ENCODE results near the gene GRK5.
A peak's percentile ranks its signal among the peaks of the same experiment; 100 is the strongest.
"Not testable (repeated sequence)": the region's sequence is repeated elsewhere in the genome, so short reads cannot be mapped to it uniquely, and the experiment has no call there.

The GRK5 gene

DNA sequence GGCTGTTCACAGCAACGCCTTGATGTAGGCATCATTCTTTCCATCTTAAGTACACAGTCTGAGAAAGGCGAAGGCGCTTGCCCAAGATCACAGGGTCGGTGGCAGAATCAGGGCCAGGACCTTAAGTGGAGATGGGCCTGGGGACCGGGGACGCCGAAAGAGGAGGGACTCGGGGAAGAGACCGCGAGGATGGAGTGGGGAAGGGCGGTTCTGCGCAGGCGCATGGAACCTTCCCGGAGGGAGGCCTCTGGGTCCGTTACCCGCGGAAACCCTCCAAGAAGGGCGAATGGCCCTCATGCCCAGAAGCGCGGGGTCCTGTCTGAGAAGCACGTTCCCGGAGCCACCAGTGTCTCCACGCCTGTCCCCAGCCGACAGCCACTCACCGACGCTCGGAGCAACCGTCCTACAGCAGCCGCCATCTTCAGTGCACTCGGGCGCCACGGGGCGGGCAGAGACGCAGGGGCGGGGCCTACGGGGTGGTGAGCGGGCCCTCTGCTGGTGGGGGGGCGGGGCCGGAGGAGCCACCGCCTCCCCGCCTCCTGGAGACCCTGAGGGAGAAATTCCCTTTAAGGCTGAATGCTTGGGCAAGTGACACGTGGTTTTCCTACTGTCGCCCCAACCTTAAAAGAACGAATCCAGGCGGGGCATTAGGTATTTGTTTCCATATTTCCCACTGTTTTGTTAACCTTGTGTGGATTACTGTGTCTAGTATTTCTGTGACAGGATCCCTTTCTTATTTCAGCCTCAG lies 28.8 kb upstream of the GRK5 start, which contains the start of gene PRDX3:
Gene PRDX3, minus strand, starts transcription at position 441 of the 748 bp plus-strand sequence. Its CDS starts 22 bp downstream, at position 419.
- Histone ChIP-seq H4K5ac (ENCODE audit: low read length) (peak within 1 kb of the TSS; percentile 98), H2BK5ac (ENCODE audit: low read length) (peak within 1 kb of the TSS; percentile 94)

DNA sequence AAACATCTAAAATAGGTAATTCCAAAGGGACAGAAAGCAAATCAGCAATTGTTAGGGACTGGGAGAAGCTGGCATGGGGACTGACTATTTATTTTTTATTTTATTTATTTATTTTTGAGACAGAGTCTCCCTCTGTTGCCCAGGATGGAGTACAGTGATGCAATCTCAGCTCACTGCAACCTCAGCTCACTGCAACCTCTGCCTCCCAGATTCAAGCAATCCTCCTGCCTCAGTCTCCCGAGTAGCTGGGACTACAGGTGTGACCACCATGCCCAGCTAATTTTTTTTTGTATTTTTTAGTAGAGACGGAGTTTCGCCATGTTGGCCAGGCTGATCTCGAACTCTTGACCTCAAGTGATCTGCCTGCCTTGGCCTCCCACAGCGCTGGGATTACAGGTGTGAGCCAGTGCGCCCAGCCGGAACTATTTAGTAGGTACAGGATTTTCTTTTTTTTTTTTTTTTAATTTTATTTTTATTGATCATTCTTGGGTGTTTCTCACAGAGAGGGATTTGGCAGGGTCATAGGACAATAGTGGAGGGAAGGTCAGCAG lies 26.4 kb upstream of the GRK5 start:
- peaks cover 22% of the 10 kb centered on the region for H3K79me2 ChIP-seq (ENCODE audit: control insufficient read depth, insufficient read depth, low read length)
- H3K4me3 ChIP-seq (ENCODE audit: low read length); H3K79me1 ChIP-seq (ENCODE audit: low read length); H2BK120ac ChIP-seq (ENCODE audit: low read depth, low read length); H2AK5ac ChIP-seq (ENCODE audit: low read length); H3K4me1 ChIP-seq (ENCODE audit: control insufficient read depth, low read depth, low read length); H4K5ac ChIP-seq (ENCODE audit: low read length); H3K27me3 ChIP-seq (ENCODE audit: insufficient read depth, low read length, poor library complexity); H3K56ac ChIP-seq (ENCODE audit: low read length); H2BK5ac ChIP-seq (ENCODE audit: low read length); H3K23ac ChIP-seq (ENCODE audit: low read length); H3K18ac ChIP-seq (ENCODE audit: low read length); DNase-seq; H2BK15ac ChIP-seq (replicated peaks; ENCODE audit: low read depth); H3K4ac ChIP-seq (ENCODE audit: low read depth, low read length); H4K8ac ChIP-seq (ENCODE audit: low read depth, low read length); H3K9ac ChIP-seq (ENCODE audit: low read length); H3K4me2 ChIP-seq (ENCODE audit: low read length); H3K27ac ChIP-seq (ENCODE audit: low read depth, low read length); H3K36me3 ChIP-seq (ENCODE audit: control insufficient read depth, insufficient read depth, low read length): not testable (repeated sequence)
- WGBS (ENCODE audit: extremely low coverage, insufficient coverage, low lambda C conversion rate), result no CpG with 5 or more reads among the region's 7 CpGs

More for the DNA sequence above, 28.8 kb upstream of the GRK5 start, which contains the start of gene PRDX3:
- Histone ChIP-seq H3K36me3 (ENCODE audit: control insufficient read depth, insufficient read depth, low read length) (peaks cover 1% of the 10 kb centered on the region), H3K18ac (ENCODE audit: low read length) (peak within 1 kb of the TSS; percentile 89), H2BK120ac (ENCODE audit: low read depth, low read length) (no peak within 1 kb of the TSS), H2AK5ac (ENCODE audit: low read length) (peak within 1 kb of the TSS; percentile 93), H3K4me3 (ENCODE audit: low read length) (peak within 1 kb of the TSS; percentile 99), H3K79me1 (ENCODE audit: low read length) (peaks cover 16% of the 10 kb centered on the region), H3K79me2 (ENCODE audit: control insufficient read depth, insufficient read depth, low read length) (peaks cover 28% of the 10 kb centered on the region), H3K27ac (ENCODE audit: low read depth, low read length) (peak within 1 kb of the TSS; percentile 95), H3K23ac (ENCODE audit: low read length) (peak within 1 kb of the TSS; percentile 66), H3K9ac (ENCODE audit: low read length) (peak within 1 kb of the TSS; percentile 100), H4K8ac (ENCODE audit: low read depth, low read length) (no peak within 1 kb of the TSS), H3K4ac (ENCODE audit: low read depth, low read length) (peak within 1 kb of the TSS; percentile 71), H3K4me1 (ENCODE audit: control insufficient read depth, low read depth, low read length) (no peaks in the 10 kb centered on the region), H3K56ac (ENCODE audit: low read length) (peak within 1 kb of the TSS; percentile 97), H2BK15ac (replicated peaks; ENCODE audit: low read depth) (peak within 1 kb of the TSS; percentile 66), H3K27me3 (ENCODE audit: insufficient read depth, low read length, poor library complexity) (no peaks in the 10 kb centered on the region), H3K4me2 (ENCODE audit: low read length) (peak within 1 kb of the TSS; percentile 100)
- WGBS (ENCODE audit: extremely low coverage, insufficient coverage, low lambda C conversion rate), result no CpG with 5 or more reads among the region's 45 CpGs
- DNase-seq, result peak; percentile 97

DNA sequence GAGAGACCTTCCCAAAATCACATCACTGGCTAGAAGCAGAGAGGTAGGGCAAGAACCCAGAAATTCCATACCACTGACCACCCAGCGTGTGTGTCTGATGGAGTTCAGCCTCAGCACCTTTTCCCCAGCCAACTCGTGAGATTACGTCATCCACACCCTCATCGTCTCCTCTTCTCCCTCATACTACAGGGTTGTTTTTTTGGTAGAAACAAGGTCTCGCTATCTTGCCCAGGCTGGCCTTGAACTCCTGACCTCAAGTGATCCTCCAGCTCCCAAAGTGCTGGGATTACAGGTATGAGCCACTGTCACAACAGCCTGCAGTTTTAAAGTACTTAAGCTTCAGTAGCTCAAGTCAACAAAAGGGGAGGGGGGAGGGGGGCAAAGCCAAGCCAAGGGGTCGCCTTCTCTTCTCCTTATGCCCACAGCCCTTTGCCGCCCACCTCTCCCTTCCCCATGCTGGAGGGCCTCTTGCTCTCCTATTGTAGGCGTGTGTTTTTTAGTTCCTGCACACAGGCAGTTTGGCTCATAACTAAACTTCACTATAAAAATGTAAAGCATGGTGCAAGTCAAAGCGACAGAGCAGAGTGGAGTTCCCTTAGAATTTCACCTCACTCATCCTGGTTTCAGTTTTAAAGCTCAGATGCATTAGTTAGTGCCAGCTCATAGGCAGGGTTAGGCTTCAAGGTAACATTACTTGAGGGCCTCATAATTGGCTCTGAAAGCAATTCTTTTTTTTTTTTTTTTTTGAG lies 23.5 kb upstream of the GRK5 start:
- H3K4me2 ChIP-seq (ENCODE audit: low read length), result no peak overlapping the region
- H3K9ac ChIP-seq (ENCODE audit: low read length), result no peak overlapping the region
- no peak overlapping the region for H2BK120ac ChIP-seq (ENCODE audit: low read depth, low read length)
- H3K4me1 ChIP-seq (ENCODE audit: control insufficient read depth, low read depth, low read length), result no peaks in the 10 kb centered on the region
- H2BK5ac ChIP-seq (ENCODE audit: low read length), result no peak overlapping the region
- H2AK5ac ChIP-seq (ENCODE audit: low read length), result no peak overlapping the region
- no peak overlapping the region for H4K8ac ChIP-seq (ENCODE audit: low read depth, low read length)
- H3K79me1 ChIP-seq (ENCODE audit: low read length), result no peaks in the 10 kb centered on the region
- H3K4me3 ChIP-seq (ENCODE audit: low read length), result no peak overlapping the region
- no peaks in the 10 kb centered on the region for H3K36me3 ChIP-seq (ENCODE audit: control insufficient read depth, insufficient read depth, low read length)
- H3K4ac ChIP-seq (ENCODE audit: low read depth, low read length), result no peak overlapping the region
- H3K18ac ChIP-seq (ENCODE audit: low read length), result no peak overlapping the region
- WGBS (ENCODE audit: extremely low coverage, insufficient coverage, low lambda C conversion rate), result no CpG with 5 or more reads among the region's 9 CpGs
- no peaks in the 10 kb centered on the region for H3K79me2 ChIP-seq (ENCODE audit: control insufficient read depth, insufficient read depth, low read length)
- DNase-seq, result no peak
- no peak overlapping the region for H3K23ac ChIP-seq (ENCODE audit: low read length)
- no peak overlapping the region for H3K56ac ChIP-seq (ENCODE audit: low read length)
- no peaks in the 10 kb centered on the region for H3K27me3 ChIP-seq (ENCODE audit: insufficient read depth, low read length, poor library complexity)
- H4K5ac ChIP-seq (ENCODE audit: low read length), result no peak overlapping the region
- no peak overlapping the region for H2BK15ac ChIP-seq (replicated peaks; ENCODE audit: low read depth)
- no peak overlapping the region for H3K27ac ChIP-seq (ENCODE audit: low read depth, low read length)

DNA sequence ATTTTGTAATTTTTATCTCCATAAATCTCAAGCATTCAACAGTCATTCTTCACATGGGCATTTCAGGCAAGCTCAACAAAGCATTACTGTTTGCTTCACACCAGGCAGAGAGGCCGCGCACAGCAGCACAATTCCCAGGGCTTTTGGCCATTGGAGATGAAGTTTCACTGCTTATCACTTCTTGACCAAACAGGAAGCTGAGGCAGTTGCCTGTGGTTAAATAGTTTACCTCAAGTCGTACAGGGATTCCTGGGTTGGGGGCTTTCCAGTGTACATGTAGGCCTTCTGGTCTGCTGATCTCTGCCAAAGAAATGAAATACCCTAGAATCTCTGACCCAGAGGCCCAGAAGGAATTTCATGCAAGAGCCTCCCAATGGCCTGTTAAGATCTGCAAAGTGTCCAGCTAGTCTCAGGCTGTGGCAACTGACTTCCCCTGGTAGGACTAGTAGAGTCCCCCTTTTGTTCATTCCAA lies 17.5 kb upstream of the GRK5 start:
- no peak overlapping the region for H3K18ac ChIP-seq (ENCODE audit: low read length)
- H2BK120ac ChIP-seq (ENCODE audit: low read depth, low read length), result no peak overlapping the region
- WGBS (ENCODE audit: extremely low coverage, insufficient coverage, low lambda C conversion rate), result no CpG with 5 or more reads among the region's 3 CpGs
- H3K79me2 ChIP-seq (ENCODE audit: control insufficient read depth, insufficient read depth, low read length), result no peaks in the 10 kb centered on the region
- no peaks in the 10 kb centered on the region for H3K36me3 ChIP-seq (ENCODE audit: control insufficient read depth, insufficient read depth, low read length)
- H3K9ac ChIP-seq (ENCODE audit: low read length), result no peak overlapping the region
- no peak for DNase-seq
- no peak overlapping the region for H3K4me3 ChIP-seq (ENCODE audit: low read length)
- no peaks in the 10 kb centered on the region for H3K79me1 ChIP-seq (ENCODE audit: low read length)
- H2AK5ac ChIP-seq (ENCODE audit: low read length), result no peak overlapping the region
- H3K4me1 ChIP-seq (ENCODE audit: control insufficient read depth, low read depth, low read length), result no peaks in the 10 kb centered on the region
- no peak overlapping the region for H4K5ac ChIP-seq (ENCODE audit: low read length)
- H3K4me2 ChIP-seq (ENCODE audit: low read length), result no peak overlapping the region
- H3K27me3 ChIP-seq (ENCODE audit: insufficient read depth, low read length, poor library complexity), result no peaks in the 10 kb centered on the region
- no peak overlapping the region for H3K23ac ChIP-seq (ENCODE audit: low read length)
- H4K8ac ChIP-seq (ENCODE audit: low read depth, low read length), result no peak overlapping the region
- H2BK5ac ChIP-seq (ENCODE audit: low read length), result no peak overlapping the region
- H3K27ac ChIP-seq (ENCODE audit: low read depth, low read length), result no peak overlapping the region
- no peak overlapping the region for H3K56ac ChIP-seq (ENCODE audit: low read length)
- no peak overlapping the region for H2BK15ac ChIP-seq (replicated peaks; ENCODE audit: low read depth)
- no peak overlapping the region for H3K4ac ChIP-seq (ENCODE audit: low read depth, low read length)

DNA sequence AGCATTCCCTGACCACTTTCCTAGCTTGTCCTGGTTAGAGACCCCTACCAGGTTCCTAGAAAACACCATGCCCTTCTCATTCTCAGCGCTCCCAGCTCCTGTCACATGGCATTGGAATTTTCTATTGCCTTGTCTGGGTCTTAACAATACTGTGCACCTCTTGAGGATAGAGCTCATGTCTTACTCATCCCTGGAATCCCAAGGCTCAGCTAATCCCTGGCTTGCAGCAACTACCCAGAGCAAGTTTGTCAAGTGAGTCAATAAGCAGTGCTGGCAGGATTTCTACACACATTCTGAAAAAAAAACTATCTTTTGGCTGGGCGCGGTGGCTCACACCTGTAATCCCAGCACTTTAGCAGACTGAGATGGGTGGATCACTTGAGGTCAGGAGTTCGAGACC lies 17.0 kb upstream of the GRK5 start:
- Histone ChIP-seq H3K27ac (ENCODE audit: low read depth, low read length) (no peak overlapping the region), H3K23ac (ENCODE audit: low read length) (no peak overlapping the region), H2AK5ac (ENCODE audit: low read length) (no peak overlapping the region), H3K18ac (ENCODE audit: low read length) (no peak overlapping the region), H3K9ac (ENCODE audit: low read length) (no peak overlapping the region), H3K4ac (ENCODE audit: low read depth, low read length) (no peak overlapping the region), H2BK120ac (ENCODE audit: low read depth, low read length) (no peak overlapping the region), H2BK15ac (replicated peaks; ENCODE audit: low read depth) (no peak overlapping the region), H2BK5ac (ENCODE audit: low read length) (no peak overlapping the region), H4K5ac (ENCODE audit: low read length) (no peak overlapping the region), H3K4me1 (ENCODE audit: control insufficient read depth, low read depth, low read length) (no peaks in the 10 kb centered on the region), H3K4me2 (ENCODE audit: low read length) (no peak overlapping the region), H3K27me3 (ENCODE audit: insufficient read depth, low read length, poor library complexity) (no peaks in the 10 kb centered on the region), H3K79me1 (ENCODE audit: low read length) (no peaks in the 10 kb centered on the region), H3K56ac (ENCODE audit: low read length) (no peak overlapping the region), H3K4me3 (ENCODE audit: low read length) (no peak overlapping the region), H4K8ac (ENCODE audit: low read depth, low read length) (no peak overlapping the region), H3K79me2 (ENCODE audit: control insufficient read depth, insufficient read depth, low read length) (no peaks in the 10 kb centered on the region), H3K36me3 (ENCODE audit: control insufficient read depth, insufficient read depth, low read length) (no peaks in the 10 kb centered on the region)
- no CpG with 5 or more reads among the region's 4 CpGs for WGBS (ENCODE audit: extremely low coverage, insufficient coverage, low lambda C conversion rate)
- DNase-seq, result peak; percentile 73

Measured in mesendoderm (in vitro differentiated cells).